ENCODE data around the gene APBA1.

Gene APBA1

GRCh38 chr9:69623276-69623675 is 48.9 kb downstream of the APBA1 start:
- TF ChIP-seq CTCF (conservative IDR thresholded peaks at IDR 0.05; ENCODE audit: low read length), result no peak
- H3K4me3 ChIP-seq (ENCODE audit: low read length), result no peak overlapping the region
- DNase-seq (ENCODE audit: low read depth), result no peak

- H3K4me3 ChIP-seq (ENCODE audit: low read length), result no peak overlapping the region
- no peak for TF ChIP-seq CTCF (conservative IDR thresholded peaks at IDR 0.05; ENCODE audit: low read length)
- peak; percentile 82 for DNase-seq (ENCODE audit: low read depth)
Observed at GRCh38 chr9:69622676-69623075, 49.5 kb downstream of the APBA1 start.

- no peak for TF ChIP-seq CTCF (conservative IDR thresholded peaks at IDR 0.05; ENCODE audit: low read length)
- no peak for DNase-seq (ENCODE audit: low read depth)
- no peak overlapping the region for H3K4me3 ChIP-seq (ENCODE audit: low read length)
Observed at GRCh38 chr9:69621730-69622460, 50.3 kb downstream of the APBA1 start.

- no peak overlapping the region for H3K4me3 ChIP-seq (ENCODE audit: low read length)
- TF ChIP-seq CTCF (conservative IDR thresholded peaks at IDR 0.05; ENCODE audit: low read length), result no peak
- DNase-seq (ENCODE audit: low read depth), result no peak
Observed at GRCh38 chr9:69620731-69621130, 51.4 kb downstream of the APBA1 start.

- no peak for TF ChIP-seq CTCF (conservative IDR thresholded peaks at IDR 0.05; ENCODE audit: low read length)
- no peak overlapping the region for H3K4me3 ChIP-seq (ENCODE audit: low read length)
- DNase-seq (ENCODE audit: low read depth), result no peak
Observed at GRCh38 chr9:69619233-69619632, 52.9 kb downstream of the APBA1 start.

- no peak for TF ChIP-seq CTCF (conservative IDR thresholded peaks at IDR 0.05; ENCODE audit: low read length)
- H3K4me3 ChIP-seq (ENCODE audit: low read length), result no peak overlapping the region
- no peak for DNase-seq (ENCODE audit: low read depth)
Observed at GRCh38 chr9:69617006-69617405, 55.2 kb downstream of the APBA1 start.

GRCh38 chr9:69615880-69616279 is 56.3 kb downstream of the APBA1 start:
- no peak for TF ChIP-seq CTCF (conservative IDR thresholded peaks at IDR 0.05; ENCODE audit: low read length)
- DNase-seq (ENCODE audit: low read depth), result no peak
- no peak overlapping the region for H3K4me3 ChIP-seq (ENCODE audit: low read length)

Data from AG10803 (cell line).